GM23338 (cell line): ENCODE results near the gene SORD. TPM values are rescaled to one million over a fixed set of nuclear protein-coding genes. Genes with fewer than 3 reads are reported as not detected.
A peak's percentile ranks its signal among the peaks of the same experiment; 100 is the strongest.

Experiments used
- ATAC-seq: fragments of 200-7000 bp; cut with Tn5 transposase; 3 replicates; pipeline ENCODE4 v1.9.1; 2020
- DNase-seq: peaks from one replicate; pipeline ENCODE4 v3.0.0-alpha.2; 2015; ENCODE audit warnings: low spot score
- H2AFZ ChIP-seq: fragments of 200-600 bp; sonication (generic); 2 replicates; pipeline ENCODE4 v1.8.0; 2016; ENCODE audit warnings: antibody characterized with exemption, mild to moderate bottlenecking, moderate library complexity
- H3F3A ChIP-seq: fragments of 200-600 bp; sonication (generic); replicated peaks from 2 replicates; pipeline ENCODE4 v1.8.0; 2017; ENCODE audit warnings: antibody characterized with exemption, mixed run types, low read depth
- H3K27ac ChIP-seq: fragments of 200-600 bp; sonication (generic); 2 replicates; pipeline ENCODE4 v1.6.1; 2016; ENCODE audit warnings: low read depth
- H3K27me3 ChIP-seq: fragments of 200-600 bp; sonication (generic); 2 replicates; pipeline ENCODE4 v1.8.0; 2016; ENCODE audit warnings: mild to moderate bottlenecking, mixed run types, moderate library complexity; ENCODE audit not compliant: insufficient read depth
- H3K36me3 ChIP-seq: fragments of 200-600 bp; sonication (generic); 2 replicates; pipeline ENCODE4 v1.8.0; 2016; ENCODE audit warnings: mild to moderate bottlenecking; ENCODE audit not compliant: insufficient read depth
- H3K4me1 ChIP-seq: fragments of 200-600 bp; sonication (generic); 2 replicates; pipeline ENCODE4 v1.8.0; 2016; ENCODE audit warnings: mild to moderate bottlenecking, moderate library complexity; ENCODE audit not compliant: insufficient read depth
- H3K4me2 ChIP-seq: fragments of 200-600 bp; sonication (generic); 2 replicates; pipeline ENCODE4 v1.7.1; 2017; ENCODE audit warnings: mixed run types
- H3K4me3 ChIP-seq: fragments of 200-600 bp; sonication (generic); 2 replicates; pipeline ENCODE4 v1.6.1; 2016; ENCODE audit warnings: mixed run types
- H3K79me2 ChIP-seq: fragments of 200-600 bp; sonication (generic); replicated peaks from 2 replicates; pipeline ENCODE4 v1.8.0; 2017; ENCODE audit warnings: mild to moderate bottlenecking; ENCODE audit not compliant: insufficient read depth
- H3K9me2 ChIP-seq: fragments of 200-600 bp; sonication (generic); 2 replicates; pipeline ENCODE4 v1.8.0; 2017; ENCODE audit not compliant: insufficient read depth
- H4K20me1 ChIP-seq: fragments of 200-600 bp; sonication (generic); replicated peaks from 2 replicates; pipeline ENCODE4 v1.8.0; 2017; ENCODE audit warnings: mild to moderate bottlenecking; ENCODE audit not compliant: insufficient read depth
- H3K27ac Mint-ChIP-seq: 2 replicates; pipeline ENCODE4 v1.8.0; 2020; ENCODE audit warnings: inconsistent platforms, mild to moderate bottlenecking, moderate library complexity, mixed read lengths
- H3K27me3 Mint-ChIP-seq: 3 replicates; pipeline ENCODE4 v1.8.0; 2022; ENCODE audit warnings: low read depth, mild to moderate bottlenecking, moderate library complexity, mixed read lengths, inconsistent platforms; ENCODE audit not compliant: insufficient read depth, poor library complexity
- H3K36me3 Mint-ChIP-seq: 3 replicates; pipeline ENCODE4 v1.8.0; 2021; ENCODE audit warnings: low read depth, mild to moderate bottlenecking, inconsistent platforms, moderate library complexity, mixed read lengths
- H3K4me1 Mint-ChIP-seq: 3 replicates; pipeline ENCODE4 v1.8.0; 2020; ENCODE audit warnings: mild to moderate bottlenecking, inconsistent platforms, mixed read lengths
- H3K4me3 Mint-ChIP-seq: 3 replicates; pipeline ENCODE4 v1.8.0; 2021; ENCODE audit warnings: moderate library complexity, mild to moderate bottlenecking, inconsistent platforms, mixed read lengths
- H3K9me3 Mint-ChIP-seq: 3 replicates; pipeline ENCODE4 v1.8.0; 2020; ENCODE audit warnings: moderate library complexity, mild to moderate bottlenecking, inconsistent platforms, mixed read lengths
- ETS1 ChIP-seq: IDR thresholded peaks from 2 replicates; pipeline ENCODE4 v1.6.1; 2016; ENCODE audit warnings: antibody characterized with exemption
- EZH2 ChIP-seq: fragments of 200-600 bp; sonication (generic); IDR thresholded peaks from one replicate; pipeline ENCODE4 v1.8.0; 2017; ENCODE audit warnings: antibody characterized with exemption, mild to moderate bottlenecking, low read depth; ENCODE audit not compliant: unreplicated experiment
- JUNB ChIP-seq: IDR thresholded peaks from one replicate; pipeline ENCODE4 v1.6.1; 2016; ENCODE audit warnings: antibody characterized with exemption; ENCODE audit not compliant: unreplicated experiment
- POLR2AphosphoS5 ChIP-seq: IDR thresholded peaks from 2 replicates; pipeline ENCODE4 v1.6.1; 2016; ENCODE audit warnings: antibody characterized with exemption, low read depth
- REST ChIP-seq: IDR thresholded peaks from one replicate; pipeline ENCODE4 v1.6.1; 2018; ENCODE audit warnings: antibody characterized with exemption; ENCODE audit not compliant: unreplicated experiment
- ZNF114 ChIP-seq: fragments of 250-450 bp; sonication (Bioruptor Pico); IDR thresholded peaks from 2 replicates; pipeline ENCODE4 v1.5.0; 2020; ENCODE audit warnings: mild to moderate bottlenecking, moderate library complexity
- ZNF331 ChIP-seq: fragments of 250-450 bp; sonication (Bioruptor Pico); IDR thresholded peaks from 2 replicates; pipeline ENCODE4 v1.5.0; 2020; ENCODE audit warnings: low read depth, mild to moderate bottlenecking, moderate library complexity
- ZNF462 ChIP-seq: fragments of 250-450 bp; sonication (Bioruptor Pico); IDR thresholded peaks from 2 replicates; pipeline ENCODE4 v1.5.0; 2020; ENCODE audit warnings: mild to moderate bottlenecking, moderate library complexity
- polyA plus RNA-seq: library from polyadenylated mRNA; unstranded; fragments of >200 nt; fragmentation: Nextera tagmentation; extraction: Ambion mirVana; gene quantifications from 2 replicates; pipeline ENCODE4 v1.2.1, GENCODE V29; 2016
- total RNA-seq: library from RNA; depleted of rRNA; stranded (reverse); fragments of >200 nt; shearing (Covaris generic); gene quantifications from 2 replicates; pipeline ENCODE4 v1.2.3, GENCODE V29; 2014

The SORD gene
- total and polyA plus RNA-seq, 2 experiments from 2014 or later, result 12.5 to 55.0 TPM

GRCh38 chr15:45115312-45115820 is 92.4 kb downstream of the SORD start:
- DNase-seq (no peak), ATAC-seq (no peak)
- no peak overlapping the region for H3K27ac ChIP-seq
- no peak overlapping the region for H3K4me3 Mint-ChIP-seq
- H3K4me1 Mint-ChIP-seq, result peaks cover 27% of the 10 kb centered on the region
- no peaks in the 10 kb centered on the region for H3K9me2 ChIP-seq
- no peak overlapping the region for H3K4me2 ChIP-seq
- no peaks in the 10 kb centered on the region for H3K36me3 ChIP-seq
- H3K4me3 ChIP-seq, result 0 out of 2 replicates have a peak overlapping the region, but pooled peaks have one; percentile 23
- no peak overlapping the region for H3K27ac Mint-ChIP-seq
- H2AFZ ChIP-seq, result no peak overlapping the region
- no peaks in the 10 kb centered on the region for H3K79me2 ChIP-seq
- peak; percentile 85 for TF ChIP-seq EZH2
- TF ChIP-seq ETS1, result no peak
- no peak for TF ChIP-seq REST
- TF ChIP-seq ZNF114, result no peak
- TF ChIP-seq POLR2AphosphoS5, result no peak
- TF ChIP-seq ZNF331, result no peak
- TF ChIP-seq JUNB, result no peak
- no peak for TF ChIP-seq ZNF462 (CRISPR knock-in tag)
- peaks cover 82% of the 10 kb centered on the region for H3K27me3 Mint-ChIP-seq
- no peaks in the 10 kb centered on the region for H3F3A ChIP-seq
- peaks cover 94% of the 10 kb centered on the region for H3K27me3 ChIP-seq
- H3K4me1 ChIP-seq, result peaks cover 40% of the 10 kb centered on the region
- peaks cover 4% of the 10 kb centered on the region; the same call in 1 of the 2 replicates for H4K20me1 ChIP-seq
- peaks cover 12% of the 10 kb centered on the region for H3K9me3 Mint-ChIP-seq
- H3K36me3 Mint-ChIP-seq, result no peaks in the 10 kb centered on the region; the same call in 2 of the 3 replicates
